Esophagus muscularis mucosa (tissue), 4 donors: Measurements from ENCODE around the gene SLC29A4.

Experiments used
- EP300 ChIP-seq: sonication (generic); formaldehyde crosslinking; IDR thresholded peaks from one replicate; pipeline ENCODE4 v1.6.1; 2017; ENCODE audit warnings: antibody characterized with exemption
- POLR2A ChIP-seq: fragments of 450-650 bp; IDR thresholded peaks from one replicate; pipeline ENCODE4 v1.6.1; 2017; ENCODE audit warnings: antibody characterized with exemption, moderate library complexity, mild to moderate bottlenecking, low read depth
- POLR2AphosphoS5 ChIP-seq, 2 donors: sonication (generic); formaldehyde crosslinking; IDR thresholded peaks; one replicate each; pipeline ENCODE4 v1.6.1; 2017; ENCODE audit warnings: antibody characterized with exemption in 2 of 2
- TF ChIP-seq, protein P1 (sequence below), 3 experiments: fragments of 200-600 bp in 2 of 3; fragments of 450-650 bp in 1 of 3; sonication (generic) in 2 of 3; IDR thresholded peaks; one replicate each; pipeline ENCODE4 v1.5.1; 2017 to 2019; ENCODE audit warnings: antibody characterized with exemption in 3 of 3, mild to moderate bottlenecking in 2 of 3, moderate library complexity in 1 of 3

DNA sequence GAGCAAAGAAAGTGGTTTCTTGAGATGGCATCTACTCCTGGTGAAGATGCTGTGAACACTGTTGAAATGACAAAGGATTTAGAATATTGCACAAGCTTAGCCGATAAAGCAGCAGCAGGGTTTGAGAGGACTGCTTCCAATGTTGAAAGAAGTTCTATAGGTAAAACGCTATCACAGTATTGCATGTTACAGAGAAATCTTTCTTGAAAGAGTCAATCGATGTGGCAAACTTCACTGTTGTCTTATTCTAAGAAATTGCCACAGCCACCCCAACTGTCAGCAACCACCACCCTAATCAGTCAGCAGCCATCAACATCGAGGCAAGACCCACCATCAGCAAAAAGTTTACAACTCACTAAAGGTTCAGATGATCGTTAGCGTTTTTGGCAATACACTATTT, 59.9 kb downstream of the SLC29A4 start:
- TF ChIP-seq, protein P1, sequence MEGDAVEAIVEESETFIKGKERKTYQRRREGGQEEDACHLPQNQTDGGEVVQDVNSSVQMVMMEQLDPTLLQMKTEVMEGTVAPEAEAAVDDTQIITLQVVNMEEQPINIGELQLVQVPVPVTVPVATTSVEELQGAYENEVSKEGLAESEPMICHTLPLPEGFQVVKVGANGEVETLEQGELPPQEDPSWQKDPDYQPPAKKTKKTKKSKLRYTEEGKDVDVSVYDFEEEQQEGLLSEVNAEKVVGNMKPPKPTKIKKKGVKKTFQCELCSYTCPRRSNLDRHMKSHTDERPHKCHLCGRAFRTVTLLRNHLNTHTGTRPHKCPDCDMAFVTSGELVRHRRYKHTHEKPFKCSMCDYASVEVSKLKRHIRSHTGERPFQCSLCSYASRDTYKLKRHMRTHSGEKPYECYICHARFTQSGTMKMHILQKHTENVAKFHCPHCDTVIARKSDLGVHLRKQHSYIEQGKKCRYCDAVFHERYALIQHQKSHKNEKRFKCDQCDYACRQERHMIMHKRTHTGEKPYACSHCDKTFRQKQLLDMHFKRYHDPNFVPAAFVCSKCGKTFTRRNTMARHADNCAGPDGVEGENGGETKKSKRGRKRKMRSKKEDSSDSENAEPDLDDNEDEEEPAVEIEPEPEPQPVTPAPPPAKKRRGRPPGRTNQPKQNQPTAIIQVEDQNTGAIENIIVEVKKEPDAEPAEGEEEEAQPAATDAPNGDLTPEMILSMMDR (IDR thresholded peaks at IDR 0.05) = no peak
- TF ChIP-seq POLR2AphosphoS5 (IDR thresholded peaks at IDR 0.05) = no peak
- no peak for TF ChIP-seq POLR2A
- TF ChIP-seq EP300 = no peak
